HG03442 (cell line): ENCODE data around the gene CYP2W1.

ENCODE experiments used
- ATAC-seq: cut with Tn5 transposase; IDR thresholded peaks from one replicate; pipeline ENCODE4 v1.9.1; 2021; ENCODE audit warnings: mild to moderate bottlenecking, moderate library complexity; ENCODE audit not compliant: unreplicated experiment

The CYP2W1 gene

DNA sequence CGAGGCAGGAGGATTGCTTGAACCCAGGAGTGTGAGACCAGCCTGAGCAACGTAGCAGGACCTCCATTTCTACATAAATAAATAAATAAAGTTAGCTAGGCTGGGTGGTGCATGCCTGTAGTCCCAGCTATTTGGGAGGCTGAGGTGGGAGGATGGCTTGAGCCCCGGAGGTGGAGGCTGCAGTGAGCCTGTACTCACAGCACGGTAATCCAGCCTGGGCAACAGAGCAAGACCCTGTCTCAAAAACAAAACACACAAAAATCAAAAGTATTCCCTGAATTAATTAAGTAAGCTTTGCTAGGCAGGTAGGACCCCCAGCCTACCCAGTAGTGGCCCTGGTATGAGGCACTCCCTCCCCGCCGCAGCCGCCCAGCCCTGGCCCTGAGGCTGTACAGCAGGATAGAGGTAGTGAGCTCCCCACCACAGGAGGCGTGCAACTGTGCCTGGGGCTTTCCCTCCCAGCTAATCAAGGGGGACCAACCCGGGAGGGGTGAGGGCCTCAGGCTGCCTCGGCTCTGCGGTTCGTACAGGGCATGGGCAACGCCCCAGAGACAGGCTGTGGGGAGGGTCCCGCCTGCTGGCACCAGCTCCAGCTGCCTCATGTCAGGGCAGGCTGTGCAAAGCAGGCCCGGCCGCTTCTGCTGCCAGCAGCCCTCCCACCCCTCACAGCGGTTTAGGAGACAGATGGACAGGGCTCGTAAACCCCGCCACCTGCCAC is 1.0 kb upstream of the CYP2W1 start:
- no peak for ATAC-seq

DNA sequence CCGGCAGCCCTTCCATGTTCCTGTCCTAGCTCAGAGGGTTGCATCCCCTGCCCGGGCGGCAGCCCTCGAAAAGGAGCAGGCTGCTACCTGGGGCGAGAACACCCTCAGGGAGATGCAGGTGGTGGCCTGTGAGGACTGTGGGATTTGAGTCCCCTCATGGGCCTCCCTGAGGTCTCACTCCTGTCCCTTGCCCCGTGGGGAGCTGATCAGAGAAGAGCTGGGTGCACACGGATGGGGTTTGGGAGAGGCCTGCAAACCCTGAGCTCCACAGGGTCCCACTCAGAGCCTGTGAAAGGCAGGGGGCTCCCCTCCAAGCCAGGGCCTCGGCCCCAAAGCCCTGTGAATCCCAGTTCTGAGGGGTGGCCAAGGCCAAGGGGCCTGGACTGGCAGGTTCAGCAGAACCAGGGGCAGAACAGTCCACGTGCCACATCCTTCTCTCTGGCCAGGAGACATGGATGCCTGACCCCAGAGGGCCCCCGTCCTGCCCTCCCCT is 424 bp upstream of the CYP2W1 start:
- ATAC-seq = no peak

DNA sequence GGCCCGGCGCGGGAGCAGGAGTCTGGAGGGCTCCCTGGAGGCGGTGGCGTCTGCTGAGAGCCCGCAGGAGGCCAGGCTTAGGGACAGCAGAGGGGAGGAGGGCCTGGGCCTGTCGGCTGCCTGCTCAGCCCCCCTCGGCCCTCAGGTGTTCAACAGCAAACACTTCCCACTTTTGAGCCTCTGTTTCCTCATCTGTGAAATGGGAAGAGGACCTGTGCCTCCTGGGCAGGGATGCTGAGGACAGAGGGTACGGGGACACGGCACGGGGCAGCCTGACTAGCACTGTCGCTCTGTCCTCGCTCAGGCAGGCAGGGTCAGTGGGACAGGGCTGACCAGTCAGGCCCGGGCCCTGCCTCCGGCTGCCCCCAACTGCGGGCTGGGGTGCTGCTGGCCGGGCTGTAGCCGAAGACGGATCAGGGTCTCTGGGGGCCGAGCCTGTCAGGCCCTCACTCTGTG is 663 bp downstream of the CYP2W1 start:
- ATAC-seq = no peak

DNA sequence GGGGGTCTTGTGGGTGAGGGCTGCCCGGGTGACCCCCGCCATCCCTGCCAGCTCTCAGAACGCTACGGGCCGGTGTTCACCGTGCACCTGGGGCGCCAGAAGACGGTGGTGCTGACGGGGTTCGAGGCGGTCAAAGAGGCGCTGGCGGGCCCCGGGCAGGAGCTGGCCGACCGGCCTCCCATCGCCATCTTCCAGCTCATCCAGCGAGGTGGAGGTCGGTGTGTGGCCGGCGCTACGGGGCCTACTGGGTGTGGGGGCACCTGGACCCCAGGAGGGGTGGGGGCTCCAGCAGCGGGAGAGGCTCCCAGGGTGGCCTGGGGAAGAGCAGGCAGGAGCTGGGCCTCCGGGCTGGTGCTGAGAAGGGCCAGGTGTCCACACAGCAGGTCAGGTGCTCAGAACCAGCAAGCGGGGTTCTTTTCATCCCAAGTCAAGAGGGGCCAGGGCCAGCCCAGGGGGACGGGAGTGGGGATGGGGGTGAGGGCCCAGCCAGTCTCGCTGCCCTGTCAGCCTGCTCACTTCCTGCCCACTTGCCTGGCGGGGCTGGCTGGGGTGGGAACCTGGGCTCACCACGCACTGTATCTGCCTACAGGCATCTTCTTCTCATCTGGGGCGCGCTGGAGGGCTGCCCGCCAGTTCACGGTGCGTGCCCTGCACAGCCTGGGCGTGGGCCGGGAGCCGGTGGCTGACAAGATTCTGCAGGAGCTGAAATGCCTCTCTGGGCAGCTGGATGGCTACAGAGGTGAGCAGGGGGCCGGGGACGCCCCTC is 1.6 kb downstream of the CYP2W1 start:
- ATAC-seq = no peak

DNA sequence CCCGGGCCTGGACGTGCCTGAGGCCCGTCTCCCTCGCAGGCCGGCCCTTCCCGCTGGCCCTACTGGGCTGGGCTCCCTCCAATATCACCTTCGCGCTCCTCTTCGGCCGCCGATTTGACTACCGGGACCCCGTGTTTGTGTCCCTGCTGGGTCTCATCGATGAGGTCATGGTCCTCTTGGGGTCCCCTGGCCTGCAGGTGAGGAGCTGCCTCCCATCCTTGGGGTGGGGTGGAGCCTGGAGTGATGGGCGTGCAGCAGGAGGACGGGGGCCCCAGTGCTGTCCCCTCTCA is 2.1 kb downstream of the CYP2W1 start:
- ATAC-seq = no peak

DNA sequence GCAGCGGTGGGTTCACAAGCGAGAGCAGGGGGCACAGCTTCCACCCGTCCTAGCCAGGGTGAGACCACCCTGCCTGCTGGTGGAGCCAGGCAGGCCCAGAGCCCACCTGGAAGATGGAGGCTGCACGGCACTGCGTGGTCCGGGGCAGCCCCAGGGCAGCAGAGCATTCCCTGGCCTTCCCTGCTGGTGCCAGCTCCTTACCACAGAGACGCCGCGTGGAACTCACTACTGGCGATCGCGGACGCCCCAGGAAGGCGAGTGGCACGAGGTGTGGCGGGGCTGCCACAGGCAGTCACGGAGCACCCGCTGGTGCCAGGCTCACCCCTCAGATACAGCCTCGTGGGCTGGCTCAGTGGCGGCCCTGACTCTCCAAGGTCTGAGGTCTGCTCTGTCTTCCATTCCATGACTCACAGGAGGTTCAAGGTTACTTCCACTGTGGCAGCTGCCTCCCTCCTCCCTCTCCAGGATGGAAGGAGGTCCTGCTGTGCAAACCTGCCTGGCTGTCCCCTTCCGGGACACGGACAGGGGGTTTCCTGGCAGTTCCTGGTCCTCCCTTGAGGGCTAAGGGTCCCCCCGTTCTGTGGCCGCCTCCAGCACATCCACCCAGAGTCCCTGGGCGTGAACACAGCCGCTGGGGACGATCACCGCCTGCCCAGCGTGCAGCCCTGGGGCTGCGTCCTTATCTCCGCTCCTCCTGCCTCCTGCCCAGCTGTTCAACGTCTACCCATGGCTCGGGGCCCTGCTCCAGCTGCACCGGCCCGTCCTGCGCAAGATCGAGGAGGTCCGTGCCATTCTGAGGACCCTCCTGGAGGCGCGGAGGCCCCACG is 3.1 kb downstream of the CYP2W1 start:
- no peak for ATAC-seq

DNA sequence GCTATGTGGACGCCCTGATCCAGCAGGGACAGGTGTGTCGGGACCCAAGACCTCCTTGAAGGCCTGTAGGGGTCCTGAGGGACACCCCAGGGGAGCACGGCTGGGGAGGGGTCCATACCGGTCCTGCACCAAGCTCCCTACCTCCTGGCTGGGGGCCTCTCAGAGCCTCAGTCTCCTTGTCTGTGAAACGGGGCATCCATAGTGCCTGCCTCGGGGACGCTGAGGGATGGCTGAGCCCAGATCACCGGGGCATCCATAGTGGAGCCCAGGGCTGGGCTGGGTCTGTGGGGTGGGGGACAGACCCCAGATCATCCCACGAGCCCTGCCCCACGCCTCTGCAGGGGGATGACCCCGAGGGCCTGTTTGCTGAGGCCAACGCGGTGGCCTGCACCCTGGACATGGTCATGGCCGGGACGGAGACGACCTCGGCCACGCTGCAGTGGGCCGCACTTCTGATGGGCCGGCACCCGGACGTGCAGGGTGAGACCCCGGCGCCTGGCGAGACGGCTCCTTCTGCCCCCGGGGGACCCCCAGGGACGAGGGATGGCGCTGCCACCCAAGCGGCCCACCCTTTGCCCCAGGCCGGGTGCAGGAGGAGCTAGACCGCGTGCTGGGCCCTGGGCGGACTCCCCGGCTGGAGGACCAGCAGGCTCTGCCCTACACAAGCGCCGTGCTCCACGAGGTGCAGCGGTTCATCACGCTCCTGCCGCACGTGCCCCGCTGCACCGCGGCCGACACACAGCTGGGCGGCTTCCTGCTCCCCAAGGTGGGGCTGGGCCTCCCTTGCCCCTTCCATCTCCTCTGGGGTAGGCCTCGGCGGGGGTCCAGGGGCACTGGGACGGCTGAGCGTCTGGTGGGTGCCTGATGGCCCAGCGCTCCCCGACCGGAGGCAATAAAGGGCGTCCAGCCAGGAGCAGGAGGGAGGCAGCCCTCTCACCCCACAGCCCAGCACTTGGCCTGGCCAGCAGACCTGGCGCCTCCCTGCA is 4.1 kb downstream of the CYP2W1 start:
- ATAC-seq = no peak

DNA sequence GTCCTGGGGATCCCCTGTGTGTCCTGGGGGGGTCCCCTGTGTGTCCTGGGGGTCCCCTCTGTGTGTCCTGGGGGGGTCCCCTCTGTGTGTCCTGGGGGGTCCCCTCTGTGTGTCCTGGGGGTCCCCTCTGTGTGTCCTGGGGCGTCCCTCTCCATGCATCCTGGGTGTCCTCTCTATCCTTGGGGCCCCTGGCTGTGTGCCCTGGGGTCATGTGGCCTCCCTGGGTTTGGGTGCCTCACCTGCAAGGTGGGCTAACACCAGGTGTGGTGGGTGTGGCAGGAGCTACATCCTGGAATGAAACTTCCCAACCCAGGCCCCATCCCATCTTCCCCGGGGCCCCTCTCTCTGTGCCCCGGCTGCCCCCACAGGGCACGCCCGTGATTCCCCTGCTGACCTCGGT is 4.9 kb downstream of the CYP2W1 start:
- no peak for ATAC-seq

DNA sequence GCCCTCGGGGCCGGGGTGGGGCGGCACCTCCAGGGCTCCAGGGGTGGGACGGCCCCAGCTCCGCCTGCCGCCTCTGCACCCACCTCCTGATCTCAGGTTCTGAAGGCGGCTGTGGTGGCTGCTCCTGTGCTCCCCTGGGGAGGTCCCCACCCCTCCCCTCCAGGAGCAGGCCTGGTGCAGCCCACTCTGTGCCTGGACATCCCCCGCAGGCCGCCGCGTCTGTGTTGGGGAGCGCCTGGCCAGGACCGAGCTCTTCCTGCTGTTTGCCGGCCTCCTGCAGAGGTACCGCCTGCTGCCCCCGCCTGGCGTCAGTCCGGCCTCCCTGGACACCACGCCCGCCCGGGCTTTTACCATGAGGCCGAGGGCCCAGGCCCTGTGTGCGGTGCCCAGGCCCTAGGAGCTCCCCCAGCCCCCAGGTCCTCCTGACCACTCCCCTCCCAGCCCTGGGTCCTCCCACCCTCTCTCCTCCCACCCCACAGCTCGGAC is 5.5 kb downstream of the CYP2W1 start:
- no peak for ATAC-seq

DNA sequence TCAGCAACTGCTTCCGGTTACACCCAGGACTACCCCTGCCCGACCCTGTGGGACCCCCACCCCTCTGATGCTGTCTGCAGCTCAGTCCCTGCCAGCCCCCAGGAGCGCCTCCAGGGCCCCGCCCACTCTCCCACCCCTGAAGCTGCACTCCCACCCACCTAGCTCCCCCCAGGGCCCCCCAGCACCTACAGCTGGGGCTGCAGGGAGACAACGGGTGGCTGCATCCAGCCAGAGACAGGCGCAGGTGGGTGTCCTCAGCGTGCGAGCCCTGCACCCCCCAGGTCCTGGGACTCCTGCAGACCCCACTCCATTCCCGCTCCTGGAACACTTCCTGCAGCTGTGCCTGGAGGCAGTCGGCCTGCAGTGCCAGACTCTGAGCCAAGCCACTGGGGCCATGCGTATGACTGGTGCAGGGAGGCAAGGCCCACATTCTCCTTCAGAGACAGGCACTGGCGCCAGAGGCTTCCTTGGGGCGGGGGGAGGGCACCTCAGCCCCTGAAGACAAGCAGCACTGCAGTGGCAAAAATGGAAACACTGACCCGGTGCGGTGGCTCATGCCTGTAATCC is 6.1 kb downstream of the CYP2W1 start:
- ATAC-seq = no peak

DNA sequence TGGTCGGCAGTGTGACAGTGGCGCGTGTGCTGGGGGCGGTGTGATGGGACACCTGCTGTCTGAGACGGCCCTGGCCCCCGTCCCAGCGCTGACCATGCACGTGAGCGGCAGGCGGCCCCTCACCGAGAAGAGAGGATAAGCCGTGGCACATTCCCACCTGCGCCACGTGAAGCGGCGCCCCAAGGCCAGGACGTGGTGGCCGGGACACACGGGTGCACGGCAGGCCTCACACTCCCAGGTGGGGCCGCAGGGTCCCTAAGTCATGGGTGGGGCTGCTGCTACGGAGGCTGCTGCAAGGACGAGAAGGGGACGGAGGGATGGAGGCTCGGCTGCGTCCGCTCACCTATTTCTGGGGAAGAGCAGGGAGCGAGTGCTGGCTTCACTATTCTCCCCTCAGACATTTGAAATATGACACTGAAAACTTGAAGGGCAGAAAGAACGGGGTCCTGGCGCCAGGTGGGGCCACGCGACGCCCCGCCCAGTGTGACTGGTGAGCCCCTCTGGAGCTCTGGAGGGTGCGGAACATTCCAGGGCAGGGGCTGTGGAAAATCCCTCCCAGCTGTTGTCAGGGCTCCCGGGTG is 7.5 kb downstream of the CYP2W1 start:
- no peak for ATAC-seq

DNA sequence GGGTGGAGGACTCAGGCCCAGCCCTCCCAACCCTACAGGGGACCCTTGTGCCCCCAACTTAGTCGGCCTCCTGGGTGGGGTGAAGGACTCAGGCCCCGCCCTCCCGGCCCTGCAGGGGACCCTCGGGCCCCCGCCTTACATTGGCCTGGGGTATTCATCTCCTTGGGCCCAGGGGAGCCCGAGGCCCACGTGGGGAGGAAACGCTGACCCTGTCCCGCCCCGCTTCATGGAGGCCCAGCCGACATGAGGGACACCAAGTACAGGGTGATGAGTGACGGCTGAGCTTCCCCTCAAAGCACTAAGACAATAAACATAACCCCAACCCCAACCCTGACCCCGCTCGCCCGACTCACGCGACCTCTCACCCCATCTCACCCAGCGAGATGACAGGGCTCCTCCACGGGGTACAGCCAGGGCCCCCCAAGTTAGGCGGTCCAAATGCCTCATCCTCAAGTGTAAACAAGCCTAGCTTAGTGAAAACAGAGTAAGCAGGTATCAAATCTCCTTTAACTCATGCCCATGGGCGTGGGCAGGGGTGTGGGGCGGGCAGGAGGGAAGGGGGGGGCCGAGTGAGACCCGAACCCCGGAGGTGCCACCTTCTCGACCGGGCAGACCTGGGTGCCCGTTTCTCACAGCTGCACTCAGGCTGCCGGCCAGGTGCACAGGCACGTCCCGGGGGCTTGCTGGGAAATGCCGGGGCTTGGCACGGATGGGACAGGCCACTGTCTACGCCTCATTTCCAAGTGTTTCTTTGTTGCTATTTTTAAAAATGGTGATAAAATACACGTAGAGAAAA is 8.2 kb downstream of the CYP2W1 start:
- no peak for ATAC-seq

DNA sequence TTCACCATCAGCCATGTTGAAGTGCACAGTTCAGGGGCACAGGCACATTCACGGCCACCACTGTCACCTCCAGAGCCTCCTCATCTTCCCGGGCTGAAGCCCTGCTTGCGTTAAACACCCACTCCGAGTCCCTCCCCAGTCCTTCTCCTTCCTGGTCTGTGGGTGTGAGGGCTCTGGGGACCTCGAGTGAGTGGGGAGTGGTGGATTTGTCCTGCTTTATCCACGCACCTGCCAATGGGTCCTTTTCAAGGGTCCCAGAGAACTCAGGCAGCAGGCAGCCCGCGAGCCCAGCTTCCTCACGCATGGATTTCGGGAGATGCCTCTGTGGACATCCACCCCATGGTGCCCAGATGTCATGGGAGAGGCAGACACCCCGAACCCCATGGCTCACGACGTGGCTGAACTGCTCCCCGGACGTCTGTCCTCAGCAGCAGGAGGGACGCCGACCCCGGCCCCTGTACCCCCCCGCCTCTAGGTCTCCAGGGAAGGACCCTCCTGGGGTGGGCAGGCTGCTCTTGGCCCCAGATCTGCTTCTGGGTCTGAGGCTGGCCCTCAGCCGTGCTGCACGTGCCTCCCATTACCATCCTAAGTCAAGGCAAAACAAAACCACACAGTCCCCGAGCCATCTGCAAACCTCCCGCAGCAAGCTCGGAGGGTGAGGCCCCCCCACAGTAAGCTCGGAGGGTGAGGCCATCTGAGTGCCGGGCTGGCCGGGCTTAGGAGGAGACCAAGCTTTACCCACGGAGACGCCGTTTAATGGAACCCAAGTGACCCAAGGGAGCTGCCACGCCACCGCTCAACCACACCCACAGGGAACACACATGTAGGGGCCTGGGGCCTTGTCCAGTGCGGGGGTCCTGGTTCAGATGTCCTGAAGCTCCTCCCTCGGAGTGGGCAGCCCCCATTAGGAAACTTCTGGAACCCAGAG is 9.0 kb downstream of the CYP2W1 start:
- no peak for ATAC-seq

DNA sequence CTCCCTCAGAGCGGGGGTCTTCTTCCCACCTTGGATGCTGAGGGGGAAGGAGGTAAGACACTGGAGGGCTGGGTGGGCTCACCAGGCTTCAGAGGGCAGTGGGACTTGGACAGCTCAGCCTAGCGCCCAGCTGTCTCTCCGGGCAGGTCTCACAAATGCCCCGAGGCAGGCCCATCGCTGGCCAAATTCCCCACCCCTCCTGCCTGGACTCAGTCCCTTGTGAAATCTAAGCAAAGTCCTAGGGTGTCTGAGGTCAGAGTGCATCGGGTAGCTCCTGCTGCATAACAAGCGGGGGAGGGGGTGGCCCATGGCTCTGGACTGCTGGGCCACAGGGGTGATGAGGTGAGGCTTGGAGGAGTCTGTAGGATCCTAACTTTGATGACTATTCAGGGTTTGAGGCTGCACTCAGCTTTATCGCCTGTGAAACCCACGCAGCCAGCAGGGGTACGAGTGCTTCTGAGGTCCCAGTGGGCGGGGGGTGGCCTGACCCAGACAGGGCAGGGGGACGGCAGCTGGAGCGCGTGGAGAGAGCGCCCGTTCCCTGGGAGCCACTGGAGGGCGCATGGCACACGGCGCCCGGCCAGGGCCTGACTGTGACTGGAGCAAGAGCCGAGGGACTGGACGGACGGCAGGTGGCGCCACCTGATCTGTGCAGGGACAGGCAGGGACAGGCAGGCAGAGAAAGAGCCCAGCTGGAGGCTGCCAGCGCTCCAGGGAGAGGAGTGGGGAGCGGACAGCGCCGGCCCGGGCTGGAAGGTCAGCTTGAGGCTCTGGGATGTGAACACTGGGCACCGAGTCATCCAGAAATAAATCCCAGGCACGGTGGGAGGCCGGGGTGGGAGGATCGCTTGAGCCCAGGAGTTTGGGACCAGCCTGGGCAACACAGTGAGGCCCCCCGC is 10.0 kb downstream of the CYP2W1 start:
- ATAC-seq = peak; percentile 78

DNA sequence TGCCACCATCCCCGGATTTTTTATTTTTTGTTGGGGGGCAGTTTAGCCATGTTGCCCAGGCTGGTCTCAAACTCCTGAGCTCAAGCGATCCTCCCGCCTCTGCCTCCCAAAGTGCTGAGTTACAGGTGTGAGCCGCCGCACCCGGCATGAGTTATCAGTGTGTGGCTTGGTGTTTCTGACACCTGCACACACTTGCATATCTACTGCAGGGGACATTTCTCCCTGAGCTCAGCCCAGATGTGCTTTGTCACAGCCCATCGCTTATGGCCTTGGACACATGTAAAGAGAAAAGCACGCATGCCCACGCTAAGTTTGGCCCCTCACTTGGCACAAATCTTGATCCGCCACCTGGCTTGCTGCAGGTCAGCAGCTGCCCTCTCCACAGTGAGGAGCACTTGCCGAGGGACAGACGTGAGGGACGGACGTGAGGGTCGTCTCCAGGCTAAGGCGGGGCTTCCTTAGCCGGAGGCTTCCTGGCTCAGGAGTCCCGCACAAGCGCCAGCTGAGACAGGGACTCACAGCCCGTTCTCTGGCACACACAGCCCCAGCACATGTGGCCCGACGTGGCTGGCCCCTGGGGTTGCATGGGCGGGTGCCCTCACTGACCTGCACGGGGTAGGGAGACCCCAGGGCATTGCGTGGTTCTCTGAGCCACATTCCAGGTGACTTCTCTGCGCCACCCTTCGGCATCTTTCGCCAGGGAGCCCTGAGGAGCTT is 11.8 kb downstream of the CYP2W1 start:
- ATAC-seq = no peak

DNA sequence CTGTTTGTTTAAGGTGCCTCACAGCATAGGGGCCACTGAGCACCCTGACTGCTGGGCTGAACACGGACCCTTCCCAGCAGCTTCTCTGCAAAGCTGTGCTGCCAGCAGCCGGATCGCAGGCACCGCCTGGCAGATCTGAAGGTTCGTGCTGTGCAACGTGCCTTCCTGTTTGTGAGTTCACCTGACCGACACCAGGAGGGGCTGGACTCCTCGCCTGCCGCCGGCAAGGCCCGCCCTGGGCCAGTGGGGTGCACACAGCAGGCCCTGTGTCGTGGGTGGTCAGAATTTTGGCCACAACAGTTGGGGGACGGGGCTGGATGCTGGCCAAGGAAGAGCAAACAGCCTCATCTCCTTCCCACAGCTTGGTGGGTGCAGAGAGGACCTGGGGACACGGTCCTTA is 12.6 kb downstream of the CYP2W1 start:
- no peak for ATAC-seq
